K562 (cell line): Measurements from ENCODE around the gene NEDD9. TPM values are rescaled to one million over a fixed set of nuclear protein-coding genes. Genes with fewer than 3 reads are reported as not detected.

Experiments
- ATAC-seq: fragments of 200-7000 bp; cut with Tn5 transposase; 3 replicates; pipeline ENCODE4 v1.9.1; 2020; ENCODE audit warnings: moderate library complexity
- BruUV-seq: library from RNA; stranded (reverse); fragments of 400-500 nt; replicated peaks from 2 replicates; lab custom pipeline; 2021; lab: Mats Ljungman, UMichigan
- CTCF ChIA-PET: fragments of 300-600 bp; formaldehyde crosslinking; extraction: SDS; loops from one replicate; lab custom pipeline; 2021; ENCODE audit warnings: low intra/inter-chr PET ratio; lab: Yijun Ruan, JAX
- POLR2A ChIA-PET: fragments of 300-600, 350-650 bp; sonication (Branson Sonifier 250); formaldehyde crosslinking; extraction: SDS; loops from one replicate; lab custom pipeline; 2021; ENCODE audit warnings: antibody characterized with exemption, inconsistent platforms; lab: Yijun Ruan, JAX
- DNase-seq, 4 experiments: peaks; one replicate each; pipeline versions ENCODE4 v3.0.0 to v3.0.0-alpha.2; 2011 to 2018; ENCODE audit warnings: low spot score in 3 of 4, mixed read lengths in 3 of 4; ENCODE audit errors: extremely low read depth in 1 of 4
- FAIRE-seq: peaks from 2 replicates; lab custom pipeline; 2011; peaks lifted over from hg19 to GRCh38; lab: Jason Lieb, UNC
- H2AFZ ChIP-seq: 2 replicates; pipeline ENCODE4 v1.6.0; 2011; ENCODE audit warnings: low read depth, low read length, control low read depth, inconsistent platforms
- H3K27ac ChIP-seq: fragments of 200-600 bp; 3 replicates; pipeline ENCODE4 v1.8.0; 2011; ENCODE audit warnings: low read depth, mild to moderate bottlenecking, control low read depth, inconsistent platforms, low read length, moderate library complexity, mixed read lengths; ENCODE audit errors: extremely low read depth
- H3K27me3 ChIP-seq, 2 experiments: fragments of 300-600 bp in 1 of 2; 2 replicates in 1 of 2; 3 replicates in 1 of 2; pipeline versions ENCODE4 v1.6.0 to v1.8.0; 2011; ENCODE audit warnings: inconsistent platforms in 2 of 2, low read length in 2 of 2, mild to moderate bottlenecking in 1 of 2, mixed read lengths in 1 of 2, moderate library complexity in 1 of 2; ENCODE audit not compliant: control insufficient read depth in 2 of 2, insufficient read depth in 2 of 2
- H3K36me3 ChIP-seq: fragments of 300-600 bp; 3 replicates; pipeline ENCODE4 v1.8.0; 2011; ENCODE audit warnings: mild to moderate bottlenecking, low read length, inconsistent platforms; ENCODE audit not compliant: control insufficient read depth, insufficient read depth
- H3K4me1 ChIP-seq, 2 experiments: fragments of 200-600 bp in 1 of 2; replicated peaks in 1 of 2; 2 replicates in 1 of 2; 3 replicates in 1 of 2; pipeline versions ENCODE4 v1.5.1 to v1.8.0; 2011; ENCODE audit warnings: inconsistent platforms in 2 of 2, low read length in 2 of 2, mild to moderate bottlenecking in 1 of 2, mixed read lengths in 1 of 2, moderate library complexity in 1 of 2; ENCODE audit not compliant: control insufficient read depth in 2 of 2, insufficient read depth in 2 of 2
- H3K4me2 ChIP-seq: 2 replicates; pipeline ENCODE4 v1.6.1; 2011; ENCODE audit warnings: low read length, control low read depth, inconsistent platforms, mixed read lengths; ENCODE audit not compliant: insufficient read depth
- H3K4me3 ChIP-seq: fragments of 200-600 bp; sonication (generic), shearing (Covaris generic); 2 replicates; pipeline ENCODE4 v1.5.1; 2016; ENCODE audit warnings: control low read depth, inconsistent platforms
- H3K79me2 ChIP-seq: fragments of 200-600 bp; 3 replicates; pipeline ENCODE4 v1.8.0; 2011; ENCODE audit warnings: low read length, inconsistent platforms; ENCODE audit not compliant: control insufficient read depth, insufficient read depth
- H3K9ac ChIP-seq, 2 experiments: 2 replicates each; pipeline versions ENCODE4 v1.6.0 to v1.6.1; 2011; ENCODE audit warnings: low read depth in 2 of 2, low read length in 2 of 2, control low read depth in 1 of 2, inconsistent platforms in 1 of 2, mild to moderate bottlenecking in 1 of 2, mixed read lengths in 1 of 2; ENCODE audit not compliant: insufficient read depth in 1 of 2
- H3K9me1 ChIP-seq: one replicate; pipeline ENCODE4 v1.6.0; 2011; ENCODE audit warnings: inconsistent platforms, mild to moderate bottlenecking, low read length, moderate library complexity; ENCODE audit not compliant: control insufficient read depth, insufficient read depth
- H3K9me3 ChIP-seq: replicated peaks from 2 replicates; pipeline ENCODE4 v1.5.1; 2011; ENCODE audit warnings: low read depth, low read length, inconsistent platforms; ENCODE audit not compliant: control insufficient read depth, insufficient read depth
- H4K20me1 ChIP-seq: replicated peaks from 2 replicates; pipeline ENCODE4 v1.6.1; 2011; ENCODE audit warnings: low read length, inconsistent platforms, mixed read lengths; ENCODE audit not compliant: control insufficient read depth, insufficient read depth
- HMGN3 ChIP-seq: IDR thresholded peaks from 2 replicates; pipeline ENCODE4 v1.6.1; 2011; ENCODE audit warnings: borderline replicate concordance, low read depth, mild to moderate bottlenecking, mixed read lengths, low read length; ENCODE audit not compliant: insufficient read length; ENCODE audit errors: extremely low read depth
- IRF2 ChIP-seq: sonication (generic); formaldehyde crosslinking; IDR thresholded peaks from 2 replicates; pipeline ENCODE4 v1.8.1; 2022; ENCODE audit warnings: mild to moderate bottlenecking, missing genetic modification reagents
- RHOXF2B ChIP-seq: fragments of 250-450 bp; sonication (Bioruptor Pico); conservative IDR thresholded peaks from 2 replicates; pipeline ENCODE4 v1.5.1; 2021
- ZBTB49 ChIP-seq: sonication (generic); formaldehyde crosslinking; IDR thresholded peaks from 2 replicates; pipeline ENCODE4 v1.8.0; 2022; ENCODE audit warnings: missing genetic modification reagents, mild to moderate bottlenecking, borderline replicate concordance
- ZNF121 ChIP-seq: sonication (generic); formaldehyde crosslinking; conservative IDR thresholded peaks from 2 replicates; pipeline ENCODE4 v1.8.0; 2022; ENCODE audit warnings: missing genetic modification reagents
- WGBS: fragments of 100-300 bp; shearing (Covaris generic); methylation state at CpG from one replicate; pipeline ENCODE4 v1.1.6; 2016; ENCODE audit warnings: low coverage, mixed read lengths; ENCODE audit not compliant: insufficient coverage; ENCODE audit errors: missing lambda C conversion rate; 5-methylcytosine and 5-hydroxymethylcytosine counted together
- in situ Hi-C: fragments of 300-500 bp; cut with MboI; formaldehyde crosslinking; loops from 4 replicates; pipeline ENCODE4 v1.15.0; 2018; ENCODE audit warnings: inconsistent platforms, mixed read lengths
- intact Hi-C: fragments of 100-400 bp; cut with micrococcal nuclease; formaldehyde crosslinking; loops from 2 replicates; pipeline ENCODE4 v1.14.2; 2022
- polyA plus RNA-seq, 8 experiments: library from polyadenylated mRNA; depleted of rRNA in 4 of 8; stranded (reverse) in 5 of 8; unstranded in 3 of 8; fragments of >200 nt; fragmentation: Nextera tagmentation in 2 of 8; fragmentation: Illumina TruSeq in 1 of 8; extraction: Ambion mirVana in 2 of 8; extraction: Trizol in 1 of 8; gene quantifications; 2 replicates each; pipeline versions ENCODE4 v1.2.1 to v1.2.3, GENCODE V29; 2011 to 2014; ENCODE audit warnings: inconsistent platforms in 1 of 8, missing spikeins in 1 of 8
- total RNA-seq, 7 experiments: library from RNA; depleted of rRNA in 6 of 7; stranded (reverse); fragments of >200 nt in 6 of 7; fragmentation: Illumina TruSeq in 2 of 7; extraction: Trizol in 2 of 7; gene quantifications; 2 replicates each; pipeline versions ENCODE4 v1.2.1 to v1.2.3, GENCODE V29; 2011 to 2021; ENCODE audit warnings: low replicate concordance in 1 of 7
- TF ChIP-seq, protein P1 (sequence below), 2 experiments: fragments of 450-650 bp; conservative IDR thresholded peaks; 2 replicates each; pipeline ENCODE4 v1.6.1; 2017; ENCODE audit warnings: mild to moderate bottlenecking in 2 of 2, moderate library complexity in 2 of 2

Gene NEDD9
- total and polyA plus RNA-seq, 9 of the 15 experiments (the other 6 are each of a cell fraction or from before 2014, with no cell fraction given): 0.04 to 0.18 (median 0.15) TPM; not detected in 6

GRCh38 chr6:11253594-11253993, 21.1 kb upstream of the NEDD9 start:
- Histone ChIP-seq H2AFZ (no peak overlapping the region), H3K79me2 (no peaks in the 10 kb centered on the region), H3K27me3 (peaks cover 4 to 25% of the 10 kb centered on the region in 2 experiments; a peak in 4 of 5 replicates), H3K4me1 (no peaks in the 10 kb centered on the region), H4K20me1 (no peaks in the 10 kb centered on the region), H3K9me3 (no peaks in the 10 kb centered on the region), H3K4me3 (no peak overlapping the region), H3K36me3 (no peaks in the 10 kb centered on the region), H3K9ac (no peak overlapping the region), H3K4me2 (no peak overlapping the region), H3K9me1 (no peaks in the 10 kb centered on the region), H3K27ac (no peak overlapping the region)
- 0% methylated on average over 1 of the region's 1 CpG for WGBS
- CTCF ChIA-PET: no interaction called here
- FAIRE-seq (no peak), ATAC-seq (no peak), DNase-seq (no peak)
- BruUV-seq: no TSS peak
- TF ChIP-seq RHOXF2B (CRISPR knock-in tag) (no peak), ZBTB49 (CRISPR knock-in tag) (no peak), IRF2 (CRISPR knock-in tag) (no peak), ZNF121 (CRISPR knock-in tag) (no peak), HMGN3 (no peak)
- TF ChIP-seq, protein P1, sequence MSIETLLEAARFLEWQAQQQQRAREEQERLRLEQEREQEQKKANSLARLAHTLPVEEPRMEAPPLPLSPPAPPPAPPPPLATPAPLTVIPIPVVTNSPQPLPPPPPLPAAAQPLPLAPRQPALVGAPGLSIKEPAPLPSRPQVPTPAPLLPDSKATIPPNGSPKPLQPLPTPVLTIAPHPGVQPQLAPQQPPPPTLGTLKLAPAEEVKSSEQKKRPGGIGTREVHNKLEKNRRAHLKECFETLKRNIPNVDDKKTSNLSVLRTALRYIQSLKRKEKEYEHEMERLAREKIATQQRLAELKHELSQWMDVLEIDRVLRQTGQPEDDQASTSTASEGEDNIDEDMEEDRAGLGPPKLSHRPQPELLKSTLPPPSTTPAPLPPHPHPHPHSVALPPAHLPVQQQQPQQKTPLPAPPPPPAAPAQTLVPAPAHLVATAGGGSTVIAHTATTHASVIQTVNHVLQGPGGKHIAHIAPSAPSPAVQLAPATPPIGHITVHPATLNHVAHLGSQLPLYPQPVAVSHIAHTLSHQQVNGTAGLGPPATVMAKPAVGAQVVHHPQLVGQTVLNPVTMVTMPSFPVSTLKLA (conservative IDR thresholded peaks at IDR 0.05): no peak
- in situ Hi-C loops (no loop called here), intact Hi-C loops (no loop called here)
- POLR2A ChIA-PET: no interaction called here
